Psoas muscle (tissue), 8 donors: ENCODE measurements around the gene MYO3B. TPM values are rescaled to one million over a fixed set of nuclear protein-coding genes. Genes with fewer than 3 reads are reported as not detected.

Experiments used
- ATAC-seq, 4 donors: fragments of 200-7000 bp; cut with Tn5 transposase; one replicate each; pipeline ENCODE4 v1.9.1; 2020; ENCODE audit warnings: moderate library complexity in 3 of 4, mild to moderate bottlenecking in 2 of 4
- DNase-seq, 2 donors: peaks; one replicate each; pipeline ENCODE4 v3.0.0-alpha.2; 2020
- H3K27ac ChIP-seq: fragments of 200-600 bp; one replicate; pipeline ENCODE4 v1.8.0; 2022
- H3K27me3 ChIP-seq, 3 donors: fragments of 200-600 bp in 1 of 3; one replicate each; pipeline versions ENCODE4 v1.6.1 to v1.8.0; 2013 to 2022; ENCODE audit warnings: low read length in 2 of 3, mild to moderate bottlenecking in 2 of 3, moderate library complexity in 1 of 3; ENCODE audit not compliant: insufficient read depth in 3 of 3
- H3K36me3 ChIP-seq, 2 donors: fragments of 200-600 bp in 1 of 2; one replicate each; pipeline versions ENCODE4 v1.6.1 to v1.8.0; 2013 to 2022; ENCODE audit warnings: low read depth in 1 of 2, mild to moderate bottlenecking in 1 of 2, moderate library complexity in 1 of 2; ENCODE audit not compliant: insufficient read depth in 1 of 2
- H3K4me1 ChIP-seq: fragments of 200-600 bp; one replicate; pipeline ENCODE4 v1.8.0; 2022
- H3K4me3 ChIP-seq: fragments of 200-600 bp; one replicate; pipeline ENCODE4 v1.8.0; 2022; ENCODE audit warnings: mild to moderate bottlenecking
- H3K9me3 ChIP-seq: fragments of 200-600 bp; one replicate; pipeline ENCODE4 v1.8.0; 2022
- CTCF ChIP-seq: fragments of 200-600 bp; IDR thresholded peaks from one replicate; pipeline ENCODE4 v1.8.0; 2022; ENCODE audit warnings: antibody characterized with exemption
- WGBS, 3 donors: extraction: QIAGEN DNeasy Blood & Tissue Kit; methylation state at CpG; one replicate each; pipeline versions ENCODE4 v1.1.6 to v1.1.7; 2013; 5-methylcytosine and 5-hydroxymethylcytosine counted together
- intact Hi-C, 2 donors: fragments of 100-400 bp; cut with DNase I; formaldehyde crosslinking; loops; one replicate each; pipeline versions ENCODE4 v1.11.0 to v1.14.2; 2022
- polyA plus RNA-seq, 3 donors: library from polyadenylated mRNA; stranded (reverse); fragments of 200-250 nt; gene quantifications; one replicate each; pipeline ENCODE4 v1.2.3, GENCODE V29; 2013
- total RNA-seq, 4 donors: library from RNA; stranded (reverse); fragmentation: NEBNext Ultra II Directional in 2 of 4; extraction: Animal tissue kit (Norgen Biotek cat#: 25700) in 2 of 4; gene quantifications; one replicate each; pipeline versions ENCODE4 v1.2.1 to v1.2.4, GENCODE V29; 2021 to 2023
- donor health status: healthy with polysubstance abuse.
- donor health status: DM: no; HTN: no; CAD: no; lungs with moderate emphysema.
- donor health status: Bipolar disorder and iron deficiency.
- donor health status: healthy.
- donor health status: DM: yes; HTN: yes; CAD: no.
- donor health status: DM: no; HTN: no; CAD: no.
- donor health status: DM: no; HTN: no; CAD: no.
- donor health status: DM: yes; HTN: yes; CAD: no.

The MYO3B gene
- total and polyA plus RNA-seq, 7 donors, result 0.04 to 0.32 TPM; not detected in 5

GRCh38 chr2:170553748-170554147, 375.8 kb downstream of the MYO3B start:
- Histone ChIP-seq H3K4me3 (no peak overlapping the region), H3K27ac (no peak overlapping the region), H3K27me3 (no peaks in the 10 kb centered on the region), H3K36me3 (no peaks in the 10 kb centered on the region), H3K9me3 (peaks cover 7% of the 10 kb centered on the region), H3K4me1 (no peaks in the 10 kb centered on the region)
- WGBS, 3 donors, result 69 to 73% (median 70%) methylated on average over 4 of the region's 4 CpGs
- no peak for ATAC-seq
- intact Hi-C loops, result no loop called here
- no peak for DNase-seq
- TF ChIP-seq CTCF, result no peak

- no peaks in the 10 kb centered on the region for H3K27me3 ChIP-seq
- H3K4me1 ChIP-seq, result no peaks in the 10 kb centered on the region
- H3K36me3 ChIP-seq, result no peaks in the 10 kb centered on the region
- no peak overlapping the region for H3K4me3 ChIP-seq
- H3K27ac ChIP-seq, result no peak overlapping the region
- ATAC-seq, result peak; percentile 38 to 67 (median 42)
- peaks cover 7% of the 10 kb centered on the region for H3K9me3 ChIP-seq
- WGBS, 3 donors, result 24 to 30% (median 30%) methylated on average over 7 of the region's 7 CpGs
- intact Hi-C loops, result no loop called here
- peak; percentile 18 to 53 for DNase-seq
- no peak for TF ChIP-seq CTCF
Observed at GRCh38 chr2:170554278-170554955, 376.5 kb downstream of the MYO3B start.

GRCh38 chr2:170562928-170563327, 385.0 kb downstream of the MYO3B start:
- no peaks in the 10 kb centered on the region for H3K9me3 ChIP-seq
- ATAC-seq (no peak), DNase-seq (no peak)
- no peaks in the 10 kb centered on the region for H3K4me1 ChIP-seq
- H3K27ac ChIP-seq, result no peak overlapping the region
- intact Hi-C loops, result no loop called here
- H3K4me3 ChIP-seq, result no peak overlapping the region
- no peak for TF ChIP-seq CTCF
- no peaks in the 10 kb centered on the region for H3K27me3 ChIP-seq
- H3K36me3 ChIP-seq, result no peaks in the 10 kb centered on the region

- no peak overlapping the region for H3K4me3 ChIP-seq
- ATAC-seq (no peak), DNase-seq (no peak)
- intact Hi-C loops, result no loop called here
- no peaks in the 10 kb centered on the region for H3K4me1 ChIP-seq
- no peak for TF ChIP-seq CTCF
- no peaks in the 10 kb centered on the region for H3K36me3 ChIP-seq
- no peaks in the 10 kb centered on the region for H3K9me3 ChIP-seq
- no peaks in the 10 kb centered on the region for H3K27me3 ChIP-seq
- no peak overlapping the region for H3K27ac ChIP-seq
Observed at GRCh38 chr2:170563401-170563800, 385.5 kb downstream of the MYO3B start.

GRCh38 chr2:170566138-170566537, 388.2 kb downstream of the MYO3B start:
- no peaks in the 10 kb centered on the region for H3K27me3 ChIP-seq
- intact Hi-C loops, result no loop called here
- ATAC-seq (no peak), DNase-seq (no peak)
- no peaks in the 10 kb centered on the region for H3K4me1 ChIP-seq
- no peak overlapping the region for H3K27ac ChIP-seq
- 62 to 72% (median 65%) methylated on average over 1 of the region's 1 CpG for WGBS, 3 donors
- no peaks in the 10 kb centered on the region for H3K36me3 ChIP-seq
- no peaks in the 10 kb centered on the region for H3K9me3 ChIP-seq
- no peak overlapping the region for H3K4me3 ChIP-seq
- no peak for TF ChIP-seq CTCF
